Measurements from ENCODE around the gene SFMBT2. TPM values are rescaled to one million over a fixed set of nuclear protein-coding genes. Genes with fewer than 3 reads are reported as not detected.

SFMBT2 gene
- total and polyA plus RNA-seq, 2 of the 13 experiments (the other 11 are each of a cell fraction or from before 2014, with no cell fraction given) = 0.01 to 0.02 TPM

GRCh38 chr10:7377614-7378248 is 33.1 kb downstream of the SFMBT2 start (continued):
- TF ChIP-seq ZNF207 (IDR thresholded peaks at IDR 0.05; ENCODE audit: borderline replicate concordance) = no peak
- TF ChIP-seq ZNF326 (CRISPR knock-in tag; IDR thresholded peaks at IDR 0.05; ENCODE audit: borderline replicate concordance) = no peak
- no peak for TF ChIP-seq IRF9 (CRISPR knock-in tag; IDR thresholded peaks at IDR 0.05; ENCODE audit: borderline replicate concordance)

GRCh38 chr10:7374795-7375194 is 36.0 kb downstream of the SFMBT2 start:
- intact Hi-C loops (cut with micrococcal nuclease; ENCODE audit: unreplicated experiment) (no loop called here), in situ Hi-C loops (cut with HindIII; ENCODE audit: extremely low pct_ligation_motif_present, low pct_unique_long_range_greater_than_20kb) (no loop called here)
- no peak for ATAC-seq
- no peak for DNase-seq (ENCODE audit: low spot score)
- Histone ChIP-seq H3K4me2 (ENCODE audit: low read depth, low read length) (no peak overlapping the region), H3K79me2 (ENCODE audit: insufficient read depth, low read length) (no peaks in the 10 kb centered on the region), H4K20me1 (ENCODE audit: insufficient read depth, low read length) (no peaks in the 10 kb centered on the region), H3K4me3 (replicated peaks in 1 of 3; ENCODE audit: insufficient read depth in 1 of 3, low read depth in 2 of 3, low read length in 3 of 3) (no peak overlapping the region), H3K27me3 (ENCODE audit: control insufficient read depth in 1 of 2, insufficient read depth in 2 of 2, low read length in 2 of 2) (peaks cover 2 to 16% of the 10 kb centered on the region in 2 experiments), H3K9me3 (ENCODE audit: low read length) (no peaks in the 10 kb centered on the region), H3K36me3 (replicated peaks in 1 of 2; ENCODE audit: control insufficient read depth in 1 of 2, insufficient read depth in 2 of 2, low read length in 2 of 2) (no peaks in the 10 kb centered on the region), H3K4me1 (ENCODE audit: insufficient read depth, low read length) (no peaks in the 10 kb centered on the region), H2AFZ (ENCODE audit: low read length) (no peak overlapping the region), H3K9ac (ENCODE audit: insufficient read depth, low read depth, low read length) (no peak overlapping the region), H3K27ac (ENCODE audit: extremely low read length, insufficient read depth, low read length) (no peak overlapping the region)
- no peak for TF ChIP-seq ZNF790 (CRISPR knock-in tag; IDR thresholded peaks at IDR 0.05; ENCODE audit: borderline replicate concordance)
- TF ChIP-seq ARNTL (CRISPR knock-in tag; IDR thresholded peaks at IDR 0.05) = no peak
- no peak for TF ChIP-seq ETV6 (CRISPR knock-in tag; conservative IDR thresholded peaks at IDR 0.05)
- TF ChIP-seq ZBTB21 (CRISPR knock-in tag; IDR thresholded peaks at IDR 0.05) = no peak
- TF ChIP-seq ZNF883 (CRISPR knock-in tag; IDR thresholded peaks at IDR 0.05; ENCODE audit: not compliant biosample characterization) = no peak
- TF ChIP-seq ISX (CRISPR knock-in tag; conservative IDR thresholded peaks at IDR 0.05) = no peak
- no peak for TF ChIP-seq ZNF232 (CRISPR knock-in tag; IDR thresholded peaks at IDR 0.05; ENCODE audit: borderline replicate concordance)
- no peak for TF ChIP-seq PLSCR1 (CRISPR knock-in tag; IDR thresholded peaks at IDR 0.05; ENCODE audit: borderline replicate concordance)
- no peak for TF ChIP-seq ATF4 (CRISPR knock-in tag; IDR thresholded peaks at IDR 0.05)
- no peak for TF ChIP-seq ZFP91 (CRISPR knock-in tag; IDR thresholded peaks at IDR 0.05; ENCODE audit: borderline replicate concordance)
- TF ChIP-seq E2F1 (CRISPR knock-in tag; IDR thresholded peaks at IDR 0.05) = no peak
- TF ChIP-seq ONECUT2 (CRISPR knock-in tag; IDR thresholded peaks at IDR 0.05) = no peak
- TF ChIP-seq ZNF460 (CRISPR knock-in tag; IDR thresholded peaks at IDR 0.05; ENCODE audit: borderline replicate concordance) = no peak
- no peak for TF ChIP-seq NFATC3 (CRISPR knock-in tag; IDR thresholded peaks at IDR 0.05)
- POLR2A ChIA-PET = no interaction called here
- 16% methylated on average over 5 of the region's 5 CpGs for WGBS (ENCODE audit: low lambda C conversion rate)
- BruUV-seq (replicated peaks) = no TSS peak
- no peak for FAIRE-seq
- CTCF ChIA-PET (ENCODE audit: low intra/inter-chr PET ratio, low total read pairs) = no interaction called here

Measured in HepG2 (cell line).